IMR-90 (cell line): ENCODE measurements around the gene HIVEP3. TPM values are rescaled to one million over a fixed set of nuclear protein-coding genes. Genes with fewer than 3 reads are reported as not detected.

Experiments
- ATAC-seq: fragments of 200-7000 bp; cut with Tn5 transposase; 2 replicates; pipeline ENCODE4 v1.9.1; 2020; ENCODE audit warnings: low read depth, mild to moderate bottlenecking, moderate library complexity
- BruUV-seq: library from RNA; stranded (reverse); fragments of 400-500 nt; replicated peaks from 2 replicates; lab custom pipeline; 2021; lab: Mats Ljungman, UMichigan
- CTCF ChIA-PET: fragments of 300-600 bp; formaldehyde crosslinking; extraction: SDS; loops from one replicate; lab custom pipeline; 2021; ENCODE audit warnings: antibody characterized with exemption; lab: Yijun Ruan, JAX
- POLR2A ChIA-PET: fragments of 300-600 bp; sonication (Branson Sonifier 250); formaldehyde crosslinking; loops from one replicate; lab custom pipeline; 2022; ENCODE audit warnings: antibody characterized with exemption; ENCODE audit not compliant: unreplicated experiment; lab: Charles Lee
- DNase-seq: peaks from one replicate; pipeline ENCODE4 v3.0.0; 2013
- H2AFZ ChIP-seq: replicated peaks from 2 replicates; pipeline ENCODE3; 2013; ENCODE audit warnings: low read length, mild to moderate bottlenecking; ENCODE audit not compliant: poor library complexity
- H2AK5ac ChIP-seq: 2 replicates; pipeline ENCODE4 v1.6.1; 2013; ENCODE audit warnings: low read depth, low read length, inconsistent platforms
- H2AK9ac ChIP-seq: replicated peaks from 2 replicates; pipeline ENCODE3; 2013; ENCODE audit warnings: mild to moderate bottlenecking, low read depth, low read length, moderate library complexity; ENCODE audit not compliant: poor library complexity
- H2BK120ac ChIP-seq: 2 replicates; pipeline ENCODE4 v1.6.1; 2013; ENCODE audit warnings: low read depth, low read length, inconsistent platforms
- H2BK15ac ChIP-seq: 3 replicates; pipeline ENCODE4 v1.6.1; 2013; ENCODE audit warnings: low read depth, low read length, inconsistent platforms
- H2BK20ac ChIP-seq: 2 replicates; pipeline ENCODE4 v1.6.1; 2013; ENCODE audit warnings: low read depth, mild to moderate bottlenecking, inconsistent platforms, low read length, moderate library complexity
- H2BK5ac ChIP-seq: 2 replicates; pipeline ENCODE4 v1.6.1; 2013; ENCODE audit warnings: mild to moderate bottlenecking, low read depth, low read length, inconsistent platforms; ENCODE audit not compliant: poor library complexity, severe bottlenecking
- H3K14ac ChIP-seq: replicated peaks from 2 replicates; pipeline ENCODE4 v1.6.1; 2013; ENCODE audit warnings: low read depth, low read length, inconsistent platforms
- H3K18ac ChIP-seq: 2 replicates; pipeline ENCODE4 v1.6.1; 2013; ENCODE audit warnings: low read depth, low read length, control low read depth
- H3K23ac ChIP-seq: 2 replicates; pipeline ENCODE4 v1.6.1; 2013; ENCODE audit warnings: low read depth, low read length, inconsistent platforms
- H3K27ac ChIP-seq: 2 replicates; pipeline ENCODE4 v1.5.1; 2013; ENCODE audit warnings: mild to moderate bottlenecking, control low read depth, low read length; ENCODE audit not compliant: insufficient read depth
- H3K27me3 ChIP-seq: 2 replicates; pipeline ENCODE4 v1.6.1; 2013; ENCODE audit warnings: low read length; ENCODE audit not compliant: control insufficient read depth, insufficient read depth
- H3K36me3 ChIP-seq: 2 replicates; pipeline ENCODE4 v1.6.1; 2013; ENCODE audit warnings: low read length, mixed read lengths; ENCODE audit not compliant: control insufficient read depth, insufficient read depth
- H3K4ac ChIP-seq: 2 replicates; pipeline ENCODE4 v1.6.1; 2013; ENCODE audit warnings: low read depth, low read length, inconsistent platforms
- H3K4me1 ChIP-seq: 2 replicates; pipeline ENCODE4 v1.6.1; 2013; ENCODE audit warnings: low read length, mixed read lengths; ENCODE audit not compliant: control insufficient read depth, insufficient read depth
- H3K4me2 ChIP-seq: 2 replicates; pipeline ENCODE4 v1.6.1; 2013; ENCODE audit warnings: low read depth, mild to moderate bottlenecking, control low read depth, low read length, moderate library complexity
- H3K4me3 ChIP-seq: 2 replicates; pipeline ENCODE4 v1.5.1; 2013; ENCODE audit warnings: low read depth, mild to moderate bottlenecking, control low read depth, low read length, moderate library complexity; ENCODE audit not compliant: insufficient read depth
- H3K56ac ChIP-seq: 2 replicates; pipeline ENCODE4 v1.6.1; 2013; ENCODE audit warnings: low read length, inconsistent platforms; ENCODE audit not compliant: insufficient read depth; ENCODE audit errors: extremely low read depth
- H3K79me1 ChIP-seq, 2 experiments: 2 replicates each; pipeline ENCODE4 v1.6.1; 2013; ENCODE audit warnings: low read length in 2 of 2, inconsistent platforms in 1 of 2, low read depth in 1 of 2
- H3K9ac ChIP-seq: 2 replicates; pipeline ENCODE4 v1.6.1; 2013; ENCODE audit warnings: low read depth, low read length, control low read depth
- H3K9me1 ChIP-seq: 2 replicates; pipeline ENCODE4 v1.6.1; 2013; ENCODE audit warnings: low read length, inconsistent platforms; ENCODE audit not compliant: insufficient read depth
- H3K9me3 ChIP-seq: 2 replicates; pipeline ENCODE4 v1.6.1; 2013; ENCODE audit warnings: low read length; ENCODE audit not compliant: control insufficient read depth, insufficient read depth
- H4K20me1 ChIP-seq: 2 replicates; pipeline ENCODE4 v1.6.1; 2013; ENCODE audit warnings: low read length, inconsistent platforms; ENCODE audit not compliant: insufficient read depth
- H4K5ac ChIP-seq: 2 replicates; pipeline ENCODE4 v1.6.1; 2013; ENCODE audit warnings: mild to moderate bottlenecking, low read depth, low read length, control low read depth
- H4K8ac ChIP-seq, 2 experiments: 2 replicates each; pipeline ENCODE4 v1.6.1; 2013; ENCODE audit warnings: low read depth in 2 of 2, low read length in 2 of 2, control low read depth in 1 of 2, inconsistent platforms in 1 of 2
- H4K91ac ChIP-seq: 2 replicates; pipeline ENCODE4 v1.6.1; 2013; ENCODE audit warnings: low read depth, low read length, inconsistent platforms; ENCODE audit not compliant: insufficient read depth
- CHD1 ChIP-seq: IDR thresholded peaks from 2 replicates; pipeline ENCODE4 v1.6.1; 2012; ENCODE audit warnings: low read depth, low read length, improper control_type of control experiment
- RAD21 ChIP-seq: IDR thresholded peaks from 2 replicates; pipeline ENCODE4 v1.6.1; 2012; ENCODE audit warnings: low read length, improper control_type of control experiment
- RFX5 ChIP-seq: IDR thresholded peaks from 2 replicates; pipeline ENCODE4 v1.8.0; 2012; ENCODE audit warnings: low read depth, mild to moderate bottlenecking, low read length, moderate library complexity
- WGBS, 2 experiments: methylation state at CpG; one replicate each; pipeline versions ENCODE4 v1.1.5 to v1.1.7; 2013; ENCODE audit warnings: missing lambda C conversion rate in 2 of 2; ENCODE audit not compliant: insufficient read length in 1 of 2; ENCODE audit errors: extremely low coverage in 2 of 2; 5-methylcytosine and 5-hydroxymethylcytosine counted together
- dilution Hi-C: fragments of 300-500 bp; cut with HindIII; formaldehyde crosslinking; loops from one replicate; pipeline ENCODE4 v1.14.3; 2018; ENCODE audit warnings: low sequenced_read_pairs; ENCODE audit not compliant: unreplicated experiment
- in situ Hi-C: fragments of 300-500 bp; cut with MboI; formaldehyde crosslinking; loops from 3 replicates; pipeline ENCODE4 v1.14.3; 2019; ENCODE audit warnings: low sequenced_read_pairs, inconsistent platforms, mixed read lengths
- intact Hi-C: fragments of 100-400 bp; cut with micrococcal nuclease; formaldehyde crosslinking; loops from 2 replicates; pipeline ENCODE4 v1.10.0; 2022
- polyA plus RNA-seq, 3 experiments: library from polyadenylated mRNA; depleted of rRNA; stranded (reverse); fragments of >200 nt; gene quantifications; 2 replicates each; pipeline ENCODE4 v1.2.3, GENCODE V29; 2012; ENCODE audit warnings: low replicate concordance in 1 of 3
- total RNA-seq: library from RNA; depleted of rRNA; stranded (reverse); fragments of >200 nt; gene quantifications from 2 replicates; pipeline ENCODE4 v1.2.3, GENCODE V29; 2012

Gene HIVEP3
- total and polyA plus RNA-seq, 2 of the 4 experiments (the other 2 are of a cell fraction) = 1.4 to 4.0 TPM

DNA sequence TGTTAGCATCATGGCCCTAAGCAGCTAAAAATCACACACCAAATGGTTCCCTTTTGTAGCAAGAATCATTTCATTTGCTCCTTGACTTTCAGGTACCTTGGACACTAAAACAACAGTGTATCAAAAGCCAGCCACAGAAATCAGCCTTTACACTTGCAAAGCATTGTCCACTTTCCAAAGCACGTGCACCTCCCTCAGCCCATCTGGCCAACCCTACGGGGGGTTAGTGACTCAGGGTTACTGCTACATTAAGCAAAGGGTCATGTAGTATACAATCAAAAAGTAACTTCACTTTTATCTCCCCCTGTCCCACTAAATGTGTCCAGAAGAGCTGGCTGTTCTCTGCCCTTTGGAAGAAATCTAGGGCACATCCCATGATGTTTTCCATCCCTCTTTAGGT is 149.7 kb downstream of the HIVEP3 start:
- CTCF ChIA-PET = no interaction called here
- intact Hi-C loops = no loop called here
- no TSS peak for BruUV-seq

More for the DNA sequence above, 149.7 kb downstream of the HIVEP3 start:
- no peak overlapping the region for H3K23ac ChIP-seq
- ATAC-seq (no peak), DNase-seq (no peak)
- no peak overlapping the region for H2BK5ac ChIP-seq
- H3K14ac ChIP-seq = no peak overlapping the region
- no peak overlapping the region for H4K8ac ChIP-seq
- no peak overlapping the region for H3K18ac ChIP-seq
- in situ Hi-C loops = no loop called here
- no peaks in the 10 kb centered on the region for H3K36me3 ChIP-seq
- no peak overlapping the region for H2AK5ac ChIP-seq
- no peak overlapping the region for H3K27ac ChIP-seq
- WGBS, 2 experiments = no CpG with 5 or more reads among the region's 2 CpGs
- H2AK9ac ChIP-seq = no peak overlapping the region
- H3K4me3 ChIP-seq = no peak overlapping the region
- no peak overlapping the region for H2BK20ac ChIP-seq
- TF ChIP-seq CHD1 (no peak), RFX5 (no peak), RAD21 (no peak)
- H3K9me3 ChIP-seq = no peaks in the 10 kb centered on the region
- no peak overlapping the region for H4K5ac ChIP-seq
- no peaks in the 10 kb centered on the region for H3K79me1 ChIP-seq
- no peak overlapping the region for H3K9ac ChIP-seq
- H2BK120ac ChIP-seq = no peak overlapping the region
- no peaks in the 10 kb centered on the region for H4K20me1 ChIP-seq
- peaks cover 6% of the 10 kb centered on the region for H3K9me1 ChIP-seq
- no peak overlapping the region for H4K91ac ChIP-seq
- H3K4me1 ChIP-seq = peaks cover 4% of the 10 kb centered on the region
- POLR2A ChIA-PET = no interaction called here
- no peak overlapping the region for H3K56ac ChIP-seq
- peaks cover 5% of the 10 kb centered on the region; the same call in 1 of the 2 replicates for H3K27me3 ChIP-seq
- dilution Hi-C loops = no loop called here
- H3K4ac ChIP-seq = no peak overlapping the region
- H2BK15ac ChIP-seq = no peak overlapping the region
- no peak overlapping the region for H2AFZ ChIP-seq
- H3K4me2 ChIP-seq = no peak overlapping the region
